Smooth muscle cell of the coronary artery (primary cell): ENCODE data around the gene DIO3. TPM values are rescaled to one million over a fixed set of nuclear protein-coding genes. Genes with fewer than 3 reads are reported as not detected.

Experiments used
- total RNA-seq: library from RNA; depleted of rRNA; stranded (reverse); fragments of >200 nt; gene quantifications from 2 replicates; pipeline ENCODE4 v1.2.3, GENCODE V29; 2014; ENCODE audit warnings: low replicate concordance

The DIO3 gene
- not detected in 2 replicates for total RNA-seq

DNA sequence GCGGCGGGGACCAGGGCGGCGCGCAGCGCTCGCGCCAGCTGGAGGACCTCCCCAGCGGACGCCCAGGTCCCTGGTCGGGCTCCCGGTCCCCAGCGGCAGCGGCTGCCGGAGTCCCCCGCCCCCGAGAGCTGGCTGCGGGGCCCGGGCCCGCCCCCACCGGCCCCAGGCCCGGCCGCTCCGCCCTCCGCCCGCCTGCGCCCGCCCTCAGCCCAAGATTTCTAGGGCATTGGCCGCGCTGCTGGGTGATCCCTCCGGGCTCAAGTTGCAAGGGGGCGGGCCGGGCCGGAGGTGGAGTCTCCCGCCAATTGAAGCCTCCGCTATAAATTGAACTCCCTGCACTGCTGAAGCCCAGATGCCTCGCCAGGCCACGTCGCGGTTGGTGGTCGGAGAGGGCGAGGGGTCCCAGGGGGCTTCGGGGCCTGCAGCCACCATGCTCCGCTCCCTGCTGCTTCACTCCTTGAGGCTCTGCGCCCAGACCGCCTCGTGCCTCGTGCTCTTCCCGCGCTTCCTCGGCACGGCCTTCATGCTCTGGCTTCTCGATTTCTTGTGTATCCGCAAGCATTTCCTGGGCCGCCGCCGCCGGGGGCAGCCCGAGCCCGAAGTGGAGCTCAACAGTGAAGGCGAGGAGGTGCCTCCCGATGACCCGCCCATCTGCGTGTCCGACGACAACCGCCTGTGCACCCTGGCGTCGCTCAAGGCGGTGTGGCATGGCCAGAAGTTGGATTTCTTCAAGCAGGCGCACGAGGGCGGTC, at the start of gene DIO3:
Gene DIO3 (plus strand): TSS at position 351 of the 752 bp plus-strand sequence.

Other genes starting within 250 kb of the DIO3 start
- 72.2 and 88.2 TPM in 2 replicates for gene PPP2R5C, start 200.2 kb downstream of the DIO3 start, total RNA-seq